Measurements from ENCODE around the gene FIGN. TPM values are rescaled to one million over a fixed set of nuclear protein-coding genes. Genes with fewer than 3 reads are reported as not detected.

The FIGN gene
- total and polyA plus RNA-seq, 2 donors (not counting 1 experiment from before 2014, with no cell fraction given) = 1.5 to 1.6 TPM

DNA sequence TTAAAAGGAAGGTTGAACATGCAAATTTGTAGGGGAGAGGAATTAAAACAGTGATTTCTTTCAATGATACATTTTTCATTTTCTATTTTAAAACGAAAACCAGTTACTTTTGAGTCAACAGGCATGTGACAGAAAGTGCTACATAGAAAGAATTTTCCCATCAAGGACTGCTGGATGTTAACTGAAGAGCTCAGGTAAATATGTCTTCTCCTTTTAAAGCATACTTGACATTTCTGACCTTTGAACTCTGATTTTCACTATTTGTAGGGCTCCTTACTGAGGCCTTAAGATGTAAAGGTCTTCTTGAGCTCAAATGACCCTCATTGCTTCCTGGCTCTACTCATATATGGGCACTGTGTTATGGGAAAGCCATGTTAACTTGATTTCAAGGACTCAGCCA, 32.4 kb downstream of the FIGN start:
- no peak overlapping the region for H3K4me3 ChIP-seq (replicated peaks in 1 of 4; ENCODE audit: control extremely low read depth in 1 of 4, insufficient read depth in 1 of 4, low read depth in 3 of 4, low read length in 4 of 4)
- H2AFZ ChIP-seq (ENCODE audit: low read length) = no peak overlapping the region
- DNase-seq (ENCODE audit: low read depth in 2 of 2) = no peak
- TF ChIP-seq, protein P1, sequence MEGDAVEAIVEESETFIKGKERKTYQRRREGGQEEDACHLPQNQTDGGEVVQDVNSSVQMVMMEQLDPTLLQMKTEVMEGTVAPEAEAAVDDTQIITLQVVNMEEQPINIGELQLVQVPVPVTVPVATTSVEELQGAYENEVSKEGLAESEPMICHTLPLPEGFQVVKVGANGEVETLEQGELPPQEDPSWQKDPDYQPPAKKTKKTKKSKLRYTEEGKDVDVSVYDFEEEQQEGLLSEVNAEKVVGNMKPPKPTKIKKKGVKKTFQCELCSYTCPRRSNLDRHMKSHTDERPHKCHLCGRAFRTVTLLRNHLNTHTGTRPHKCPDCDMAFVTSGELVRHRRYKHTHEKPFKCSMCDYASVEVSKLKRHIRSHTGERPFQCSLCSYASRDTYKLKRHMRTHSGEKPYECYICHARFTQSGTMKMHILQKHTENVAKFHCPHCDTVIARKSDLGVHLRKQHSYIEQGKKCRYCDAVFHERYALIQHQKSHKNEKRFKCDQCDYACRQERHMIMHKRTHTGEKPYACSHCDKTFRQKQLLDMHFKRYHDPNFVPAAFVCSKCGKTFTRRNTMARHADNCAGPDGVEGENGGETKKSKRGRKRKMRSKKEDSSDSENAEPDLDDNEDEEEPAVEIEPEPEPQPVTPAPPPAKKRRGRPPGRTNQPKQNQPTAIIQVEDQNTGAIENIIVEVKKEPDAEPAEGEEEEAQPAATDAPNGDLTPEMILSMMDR (conservative IDR thresholded peaks at IDR 0.05 in 1 of 2, IDR thresholded peaks at IDR 0.05 in 1 of 2; ENCODE audit: low read depth in 1 of 2, low read length in 2 of 2) = no peak
- no peak for TF ChIP-seq EZH2 (IDR thresholded peaks at IDR 0.05; ENCODE audit: low read length, missing control alignments)
- H3K4me1 ChIP-seq (ENCODE audit: control insufficient read depth, extremely low read depth, insufficient read depth, low read length) = no peaks in the 10 kb centered on the region
- no peak overlapping the region for H3K27ac ChIP-seq (ENCODE audit: insufficient read depth, low read length)
- no peaks in the 10 kb centered on the region for H3K79me2 ChIP-seq (ENCODE audit: control insufficient read depth, insufficient read depth, low read length)
- H3K27me3 ChIP-seq (ENCODE audit: control insufficient read depth, insufficient read depth, low read length) = no peaks in the 10 kb centered on the region
- no peaks in the 10 kb centered on the region for H3K9me3 ChIP-seq (ENCODE audit: control insufficient read depth, insufficient read depth, low read depth, low read length)
- H3K9ac ChIP-seq (ENCODE audit: insufficient read depth, low read length) = no peak overlapping the region
- no peaks in the 10 kb centered on the region for H4K20me1 ChIP-seq (ENCODE audit: control insufficient read depth, extremely low read depth, insufficient read depth, low read length)
- H3K4me2 ChIP-seq (ENCODE audit: extremely low read depth, insufficient read depth, low read length) = no peak overlapping the region
- H3K36me3 ChIP-seq (ENCODE audit: control insufficient read depth, insufficient read depth, low read length) = no peaks in the 10 kb centered on the region

DNA sequence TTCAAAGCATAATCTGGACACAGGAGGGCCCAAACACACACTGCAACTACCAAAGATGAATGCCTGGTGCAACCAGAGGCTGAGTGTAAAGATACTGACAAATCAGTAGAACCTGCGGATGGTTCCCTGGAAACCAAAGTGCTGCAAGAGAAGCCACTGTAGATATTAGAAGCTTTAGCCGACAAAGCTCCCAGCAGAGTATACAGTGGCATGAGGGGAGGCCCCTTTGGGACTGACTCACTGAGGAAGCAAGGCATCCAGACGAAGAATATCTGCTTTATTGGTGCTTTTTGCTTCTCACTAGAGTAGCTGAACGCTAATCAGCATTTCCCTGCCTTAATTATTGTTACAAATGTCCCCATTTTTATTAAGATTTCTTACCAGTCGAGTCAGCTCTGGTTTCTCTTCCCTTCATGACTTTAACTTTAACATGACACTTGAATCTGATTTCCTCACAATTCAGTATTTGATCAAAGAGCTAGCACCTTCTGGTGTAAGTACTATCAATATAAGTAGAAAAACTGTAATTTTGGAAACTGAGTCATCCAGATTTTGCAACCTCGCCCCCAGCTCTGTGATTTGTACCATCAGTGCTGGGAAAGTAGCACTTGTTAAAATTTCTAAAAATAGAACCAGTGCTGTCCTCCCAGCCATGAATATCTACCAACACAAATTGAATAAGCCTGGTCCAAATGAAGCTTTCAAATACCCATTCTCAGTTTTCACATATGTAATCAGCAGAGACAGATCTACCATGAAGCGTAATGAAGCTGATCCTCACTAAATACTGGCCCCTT, 34.2 kb downstream of the FIGN start:
- Histone ChIP-seq H3K27ac (ENCODE audit: insufficient read depth, low read length) (no peak overlapping the region), H4K20me1 (ENCODE audit: control insufficient read depth, extremely low read depth, insufficient read depth, low read length) (no peaks in the 10 kb centered on the region), H3K4me2 (ENCODE audit: extremely low read depth, insufficient read depth, low read length) (no peak overlapping the region), H3K36me3 (ENCODE audit: control insufficient read depth, insufficient read depth, low read length) (no peaks in the 10 kb centered on the region), H3K4me1 (ENCODE audit: control insufficient read depth, extremely low read depth, insufficient read depth, low read length) (no peaks in the 10 kb centered on the region), H3K79me2 (ENCODE audit: control insufficient read depth, insufficient read depth, low read length) (no peaks in the 10 kb centered on the region), H2AFZ (ENCODE audit: low read length) (no peak overlapping the region), H3K9ac (ENCODE audit: insufficient read depth, low read length) (no peak overlapping the region), H3K27me3 (ENCODE audit: control insufficient read depth, insufficient read depth, low read length) (no peaks in the 10 kb centered on the region), H3K4me3 (replicated peaks in 1 of 4; ENCODE audit: control extremely low read depth in 1 of 4, insufficient read depth in 1 of 4, low read depth in 3 of 4, low read length in 4 of 4) (no peak overlapping the region), H3K9me3 (ENCODE audit: control insufficient read depth, insufficient read depth, low read depth, low read length) (no peaks in the 10 kb centered on the region)
- TF ChIP-seq, protein P1 (conservative IDR thresholded peaks at IDR 0.05 in 1 of 2, IDR thresholded peaks at IDR 0.05 in 1 of 2; ENCODE audit: low read depth in 1 of 2, low read length in 2 of 2) = no peak
- TF ChIP-seq EZH2 (IDR thresholded peaks at IDR 0.05; ENCODE audit: low read length, missing control alignments) = no peak
- DNase-seq (ENCODE audit: low read depth in 2 of 2) = no peak

DNA sequence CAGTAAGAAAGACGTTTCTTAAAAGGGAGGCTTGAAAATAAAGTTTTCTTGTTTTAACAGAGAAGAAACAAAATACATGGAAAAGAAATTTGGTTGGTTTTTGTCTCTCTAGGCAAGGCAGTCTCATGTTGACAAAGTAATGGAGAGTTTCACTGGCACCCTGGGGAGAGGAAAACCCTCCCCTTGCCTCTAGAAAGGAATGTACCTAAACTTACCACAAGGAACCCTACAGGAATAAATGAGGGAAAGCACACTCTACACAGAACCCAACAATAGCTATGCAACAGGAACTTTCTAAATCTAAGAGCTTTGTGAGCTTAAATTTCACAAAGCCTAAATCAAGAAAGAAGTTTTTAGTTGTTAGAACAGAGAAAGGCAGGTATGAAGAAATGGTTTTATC, 37.0 kb downstream of the FIGN start:
- Histone ChIP-seq H2AFZ (ENCODE audit: low read length) (no peak overlapping the region), H3K27me3 (ENCODE audit: control insufficient read depth, insufficient read depth, low read length) (no peaks in the 10 kb centered on the region)

More for the DNA sequence above, 37.0 kb downstream of the FIGN start:
- H3K4me2 ChIP-seq (ENCODE audit: extremely low read depth, insufficient read depth, low read length) = no peak overlapping the region
- H3K27ac ChIP-seq (ENCODE audit: insufficient read depth, low read length) = no peak overlapping the region
- no peaks in the 10 kb centered on the region for H3K36me3 ChIP-seq (ENCODE audit: control insufficient read depth, insufficient read depth, low read length)
- DNase-seq (ENCODE audit: low read depth in 2 of 2) = peak in 1 of 2 donors; percentile 25
- H3K4me1 ChIP-seq (ENCODE audit: control insufficient read depth, extremely low read depth, insufficient read depth, low read length) = no peaks in the 10 kb centered on the region
- H3K4me3 ChIP-seq (replicated peaks in 1 of 4; ENCODE audit: control extremely low read depth in 1 of 4, insufficient read depth in 1 of 4, low read depth in 3 of 4, low read length in 4 of 4) = no peak overlapping the region
- H3K9ac ChIP-seq (ENCODE audit: insufficient read depth, low read length) = no peak overlapping the region
- TF ChIP-seq EZH2 (IDR thresholded peaks at IDR 0.05; ENCODE audit: low read length, missing control alignments) = no peak
- TF ChIP-seq, protein P1 (conservative IDR thresholded peaks at IDR 0.05 in 1 of 2, IDR thresholded peaks at IDR 0.05 in 1 of 2; ENCODE audit: low read depth in 1 of 2, low read length in 2 of 2) = no peak
- no peaks in the 10 kb centered on the region for H4K20me1 ChIP-seq (ENCODE audit: control insufficient read depth, extremely low read depth, insufficient read depth, low read length)
- H3K79me2 ChIP-seq (ENCODE audit: control insufficient read depth, insufficient read depth, low read length) = no peaks in the 10 kb centered on the region
- H3K9me3 ChIP-seq (ENCODE audit: control insufficient read depth, insufficient read depth, low read depth, low read length) = no peaks in the 10 kb centered on the region

All from fibroblast of lung (primary cell).